Measurements from ENCODE around the gene EIF6.

EIF6 gene

GRCh38 chr20:35271073-35271882 is 13.3 kb downstream of the EIF6 start:
- Histone ChIP-seq H3K36me3 (ENCODE audit: control insufficient read depth in 2 of 2, insufficient read depth in 1 of 2, low read length in 2 of 2) (peaks cover 0 to 12% of the 10 kb centered on the region in 2 experiments; a peak in 1 of 3 replicates), H3K4me1 (ENCODE audit: control insufficient read depth, insufficient read depth, low read length) (no peaks in the 10 kb centered on the region), H3K27ac (ENCODE audit: extremely low read depth, low read depth, low read length) (no peak overlapping the region), H3K4me3 (ENCODE audit: low read depth, low read length) (no peak overlapping the region), H3K9me3 (ENCODE audit: control insufficient read depth, insufficient read depth, low read depth, low read length) (no peaks in the 10 kb centered on the region)
- ChIA-PET POLR2A (interaction anchor here (0.5 to 1.9 kb wide), 2 partner anchors 124 to 164 kb away, joined by 7 to 8 read pairs; partner anchors contain the start of gene EDEM2), CTCF (interaction anchor here (0.6 to 11.4 kb wide), 5 partner anchors 8 to 397 kb away, joined by 3 to 150 read pairs (median 4); partner anchors contain the start of gene EDEM2)
- TF ChIP-seq HIC1 (tag by site-specific recombination; IDR thresholded peaks at IDR 0.05): 0 out of 2 replicates have a peak, but pooled peaks have one; percentile 18
- TF ChIP-seq ZBTB17 (tag by site-specific recombination; IDR thresholded peaks at IDR 0.05): peak; percentile 25; the same call in 1 of the 2 replicates
- no peak for TF ChIP-seq HOXC10 (CRISPR knock-in tag; IDR thresholded peaks at IDR 0.05)
- peak; percentile 83 for TF ChIP-seq OSR2 (tag by site-specific recombination; IDR thresholded peaks at IDR 0.05)
- TF ChIP-seq ZNF10 (tag by site-specific recombination; IDR thresholded peaks at IDR 0.05): no peak
- TF ChIP-seq SP2 (tag by site-specific recombination; IDR thresholded peaks at IDR 0.05): 0 out of 2 replicates have a peak, but pooled peaks have one; percentile 20
- TF ChIP-seq SCRT1 (tag by site-specific recombination; IDR thresholded peaks at IDR 0.05; ENCODE audit: borderline replicate concordance): no peak
- no peak for TF ChIP-seq ZNF174 (tag by site-specific recombination; IDR thresholded peaks at IDR 0.05)

DNA sequence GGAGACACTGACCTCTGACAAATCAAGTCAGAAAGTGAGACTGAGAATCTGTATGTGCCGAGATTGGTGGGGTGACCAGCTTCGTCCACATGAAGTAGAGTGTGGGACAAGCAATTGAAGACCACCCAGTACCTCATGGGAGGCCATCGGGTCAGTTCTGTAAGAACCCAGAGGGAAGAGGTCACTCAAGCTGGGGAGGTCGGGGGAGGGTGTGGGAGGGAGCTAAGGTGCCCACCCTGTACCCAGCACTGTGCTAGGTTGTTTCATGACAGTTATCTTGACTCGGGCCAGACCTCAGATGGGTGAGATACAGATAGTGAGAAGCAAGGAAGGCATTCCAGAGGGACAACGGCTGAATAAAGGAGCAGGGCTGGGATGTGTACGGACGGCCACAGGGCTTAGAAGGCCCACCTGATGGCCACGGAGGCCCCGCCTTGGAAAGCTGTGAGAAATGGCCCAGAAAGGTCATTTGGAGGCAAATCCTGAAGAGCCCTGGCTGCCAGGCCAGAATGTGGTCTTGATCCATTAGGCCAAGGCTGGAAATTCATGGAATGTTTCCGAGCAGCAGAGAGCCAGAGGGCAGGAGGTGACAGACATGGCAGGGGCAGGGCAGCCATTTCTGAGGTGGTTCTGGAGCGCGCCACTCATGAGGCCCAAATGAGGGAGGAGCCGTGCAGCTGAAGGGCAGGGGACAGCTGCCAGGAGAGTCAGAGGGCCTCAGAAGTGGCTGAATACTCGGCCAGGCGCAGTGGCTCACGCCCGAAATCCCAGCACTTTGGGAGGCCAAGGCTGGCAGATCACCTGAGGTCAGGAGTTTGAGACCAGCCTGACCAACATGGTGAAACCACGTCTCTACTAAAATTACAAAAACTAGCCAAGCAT is 14.3 kb downstream of the EIF6 start:
- Histone ChIP-seq H3K4me1 (ENCODE audit: control insufficient read depth, insufficient read depth, low read length) (no peaks in the 10 kb centered on the region), H3K4me3 (ENCODE audit: low read depth, low read length) (no peak overlapping the region), H3K9me3 (ENCODE audit: control insufficient read depth, insufficient read depth, low read depth, low read length) (no peaks in the 10 kb centered on the region), H3K27ac (ENCODE audit: extremely low read depth, low read depth, low read length) (no peak overlapping the region), H3K36me3 (ENCODE audit: control insufficient read depth in 2 of 2, insufficient read depth in 1 of 2, low read length in 2 of 2) (peaks cover 0 to 2% of the 10 kb centered on the region in 2 experiments; a peak in 1 of 3 replicates)
- ChIA-PET CTCF (interaction anchor here (0.6 to 11.4 kb wide), 17 partner anchors 8 to 406 kb away, joined by 3 to 150 read pairs (median 4); partner anchors contain the start of genes EDEM2, GDF5 and MMP24OS), POLR2A (interaction anchor here (0.5 to 1.9 kb wide), 2 partner anchors 123 to 281 kb away, joined by 4 to 8 read pairs; partner anchors contain the start of gene EDEM2)
- TF ChIP-seq ZNF549 (tag by site-specific recombination; IDR thresholded peaks at IDR 0.05) (no peak), SP3 (tag by site-specific recombination; IDR thresholded peaks at IDR 0.05) (no peak), ZNF266 (tag by site-specific recombination; IDR thresholded peaks at IDR 0.05; ENCODE audit: low read depth) (no peak), ZNF645 (tag by site-specific recombination; IDR thresholded peaks at IDR 0.05) (no peak), ZNF785 (tag by site-specific recombination; IDR thresholded peaks at IDR 0.05) (no peak), OSR2 (tag by site-specific recombination; IDR thresholded peaks at IDR 0.05) (no peak), GLIS1 (tag by site-specific recombination; IDR thresholded peaks at IDR 0.05) (no peak), ZSCAN23 (tag by site-specific recombination; IDR thresholded peaks at IDR 0.05) (no peak), ZXDB (tag by site-specific recombination; IDR thresholded peaks at IDR 0.05) (no peak), ZNF24 (tag by site-specific recombination; IDR thresholded peaks at IDR 0.05) (no peak), ZNF626 (tag by site-specific recombination; IDR thresholded peaks at IDR 0.05) (no peak), ZNF501 (tag by site-specific recombination; IDR thresholded peaks at IDR 0.05) (no peak), ZIC2 (tag by site-specific recombination; IDR thresholded peaks at IDR 0.05) (no peak), ZNF148 (tag by site-specific recombination; IDR thresholded peaks at IDR 0.05; ENCODE audit: borderline replicate concordance) (no peak), ZNF223 (tag by site-specific recombination; IDR thresholded peaks at IDR 0.05) (no peak), ZNF530 (tag by site-specific recombination; IDR thresholded peaks at IDR 0.05; ENCODE audit: low read depth) (no peak), ZNF513 (tag by site-specific recombination; IDR thresholded peaks at IDR 0.05) (no peak), TRIM28 (IDR thresholded peaks at IDR 0.05; ENCODE audit: borderline replicate concordance, low read length) (no peak)

All from HEK293 (cell line).